ENCODE measurements around the gene JHY. TPM values are rescaled to one million over a fixed set of nuclear protein-coding genes. Genes with fewer than 3 reads are reported as not detected.

Gene JHY
- total RNA-seq, 1 experiment from 2014 or later, result 0.79 TPM

GRCh38 chr11:122951211-122951610 lies 68.7 kb downstream of the JHY start:
- H2BK120ac ChIP-seq (ENCODE audit: low read depth, low read length, poor library complexity, severe bottlenecking), result no peak overlapping the region
- no peak for TF ChIP-seq CTCF (conservative IDR thresholded peaks at IDR 0.05)
- no peak overlapping the region for H2BK5ac ChIP-seq (ENCODE audit: insufficient read length, low read length)
- H3K23me2 ChIP-seq (ENCODE audit: insufficient read length, low read depth, low read length, poor library complexity, severe bottlenecking), result no peaks in the 10 kb centered on the region
- no peaks in the 10 kb centered on the region for H3K4me1 ChIP-seq (ENCODE audit: insufficient read depth, low read length)
- no peak overlapping the region for H2BK15ac ChIP-seq (ENCODE audit: low read depth, low read length)
- no peaks in the 10 kb centered on the region for H3K27me3 ChIP-seq (ENCODE audit: insufficient read depth, low read length)
- H2AFZ ChIP-seq (ENCODE audit: low read length), result no peak overlapping the region
- WGBS (ENCODE audit: extremely low coverage, insufficient read length, low lambda C conversion rate), result no CpG with 5 or more reads among the region's 2 CpGs
- H3K27ac ChIP-seq (ENCODE audit: insufficient read length, low read depth, low read length), result no peak overlapping the region
- H3K4ac ChIP-seq (ENCODE audit: low read depth, low read length), result no peak overlapping the region
- no peak overlapping the region for H2AK5ac ChIP-seq (ENCODE audit: insufficient read length, low read length)
- Mint-ChIP-seq H3K36me3 (ENCODE audit: insufficient read depth in 1 of 3, low read depth in 3 of 3) (no peaks in the 10 kb centered on the region), H3K9me3 (no peaks in the 10 kb centered on the region), H3K4me1 (peaks cover 13 to 21% of the 10 kb centered on the region in 2 experiments), H3K27me3 (ENCODE audit: low read depth) (peaks cover 24% of the 10 kb centered on the region), H3K4me3 (no peak overlapping the region), H3K27ac (no peak overlapping the region)
- H3K9ac ChIP-seq (ENCODE audit: extremely low read depth, insufficient read length, low read length), result no peak overlapping the region
- no peaks in the 10 kb centered on the region for H4K20me1 ChIP-seq (ENCODE audit: control insufficient read depth, insufficient read depth, insufficient read length)
- H3T11ph ChIP-seq (ENCODE audit: low read length), result no peak overlapping the region
- H3K23ac ChIP-seq (ENCODE audit: insufficient read length, low read depth, low read length), result no peak overlapping the region
- H4K5ac ChIP-seq (ENCODE audit: insufficient read length, low read depth, low read length), result no peak overlapping the region
- H3K79me2 ChIP-seq (ENCODE audit: insufficient read depth, low read length), result no peaks in the 10 kb centered on the region
- H2BK12ac ChIP-seq (ENCODE audit: insufficient read length, low read depth, low read length), result no peak overlapping the region
- no peak overlapping the region for H4K8ac ChIP-seq (replicated peaks; ENCODE audit: insufficient read length, low read depth, low read length)
- H2BK20ac ChIP-seq (ENCODE audit: low read depth, low read length, poor library complexity, severe bottlenecking), result no peak overlapping the region
- H3K9me3 ChIP-seq (ENCODE audit: control insufficient read depth, low read depth, low read length), result no peaks in the 10 kb centered on the region
- no peak overlapping the region for H3K56ac ChIP-seq (ENCODE audit: insufficient read length, low read depth, low read length)
- no peaks in the 10 kb centered on the region for H3K79me1 ChIP-seq (ENCODE audit: insufficient read depth, low read depth, low read length, poor library complexity, severe bottlenecking)
- H4K91ac ChIP-seq (ENCODE audit: insufficient read length, low read depth, low read length), result no peak overlapping the region
- no peak overlapping the region for H3K14ac ChIP-seq (ENCODE audit: insufficient read depth, low read length)
- H3K18ac ChIP-seq (ENCODE audit: insufficient read length, low read depth, low read length), result no peak overlapping the region
- no peak for DNase-seq
- no peak overlapping the region for H3K4me2 ChIP-seq (ENCODE audit: insufficient read depth, insufficient read length, low read length)
